ENCODE results near the gene RALGAPA2.

GRCh38 chr20:20732641-20733040 is 20.2 kb upstream of the RALGAPA2 start:
- TF ChIP-seq GLIS3 (CRISPR knock-in tag; IDR thresholded peaks at IDR 0.05): no peak
- no peak for TF ChIP-seq ARNTL (CRISPR knock-in tag; IDR thresholded peaks at IDR 0.05; ENCODE audit: borderline replicate concordance, low read depth)
- TF ChIP-seq TOX (CRISPR knock-in tag; IDR thresholded peaks at IDR 0.05; ENCODE audit: borderline replicate concordance): no peak
- TF ChIP-seq ZFP30 (CRISPR knock-in tag; IDR thresholded peaks at IDR 0.05): no peak
- TF ChIP-seq BACH2 (CRISPR knock-in tag; IDR thresholded peaks at IDR 0.05; ENCODE audit: borderline replicate concordance): no peak
- TF ChIP-seq ZNF8 (CRISPR knock-in tag; IDR thresholded peaks at IDR 0.05): no peak
- TF ChIP-seq TSHZ2 (CRISPR knock-in tag; IDR thresholded peaks at IDR 0.05): no peak
- TF ChIP-seq PATZ1 (CRISPR knock-in tag; IDR thresholded peaks at IDR 0.05; ENCODE audit: borderline replicate concordance): no peak
- TF ChIP-seq POU6F1 (CRISPR knock-in tag; IDR thresholded peaks at IDR 0.05; ENCODE audit: borderline replicate concordance, low read depth): no peak
- no peak for TF ChIP-seq ZNF565 (CRISPR knock-in tag; conservative IDR thresholded peaks at IDR 0.05; ENCODE audit: low read depth)
- no peak for TF ChIP-seq RARB (CRISPR knock-in tag; IDR thresholded peaks at IDR 0.05)
- no peak for TF ChIP-seq CSRNP3 (CRISPR knock-in tag; IDR thresholded peaks at IDR 0.05)
- TF ChIP-seq CSDC2 (CRISPR knock-in tag; IDR thresholded peaks at IDR 0.05): no peak
